ENCODE results near the gene UNC5A.
"Not testable (repeated sequence)": the region's sequence is repeated elsewhere in the genome, so short reads cannot be mapped to it uniquely, and the experiment has no call there.

The UNC5A gene

GRCh38 chr5:176866707-176867310 lies 56.5 kb downstream of the UNC5A start:
- DNase-seq, result no peak

GRCh38 chr5:176868126-176868525 lies 57.8 kb downstream of the UNC5A start:
- no peak for DNase-seq

- no peak for DNase-seq
These were observed 58.4 kb downstream of the UNC5A start for GRCh38 chr5:176868731-176869130.

- DNase-seq, result no peak
These were observed 59.2 kb downstream of the UNC5A start for GRCh38 chr5:176869501-176870109.

- DNase-seq, result no peak
These were observed 59.8 kb downstream of the UNC5A start for GRCh38 chr5:176870110-176870591.

- DNase-seq, result not testable (repeated sequence)
These were observed 60.3 kb downstream of the UNC5A start for GRCh38 chr5:176870644-176871043.

GRCh38 chr5:176872586-176872985 lies 62.2 kb downstream of the UNC5A start:
- not testable (repeated sequence) for DNase-seq

GRCh38 chr5:176873011-176873410 lies 62.7 kb downstream of the UNC5A start:
- DNase-seq, result not testable (repeated sequence)

GRCh38 chr5:176873541-176874172 lies 63.3 kb downstream of the UNC5A start:
- no peak for DNase-seq

GRCh38 chr5:176874198-176874780 lies 63.9 kb downstream of the UNC5A start:
- DNase-seq, result no peak

GRCh38 chr5:176875014-176875550 lies 64.7 kb downstream of the UNC5A start:
- DNase-seq, result no peak

- no peak for DNase-seq
These were observed 65.6 kb downstream of the UNC5A start for GRCh38 chr5:176875783-176876505.

GRCh38 chr5:176876506-176877431 lies 66.4 kb downstream of the UNC5A start:
- DNase-seq, result no peak

- no peak for DNase-seq
These were observed 67.5 kb downstream of the UNC5A start for GRCh38 chr5:176877793-176878331.

- DNase-seq, result no peak
These were observed 68.1 kb downstream of the UNC5A start for GRCh38 chr5:176878463-176878862.

- no peak for DNase-seq
These were observed 68.7 kb downstream of the UNC5A start for GRCh38 chr5:176878906-176879662.

GRCh38 chr5:176879663-176880361 lies 69.5 kb downstream of the UNC5A start:
- DNase-seq, result no peak

GRCh38 chr5:176880366-176881020 lies 70.1 kb downstream of the UNC5A start:
- DNase-seq, result no peak

- no peak for DNase-seq
These were observed 70.8 kb downstream of the UNC5A start for GRCh38 chr5:176881021-176881749.

Data from activated CD4-positive, alpha-beta T cell treated with anti-CD3 and anti-CD28 coated beads, Interleukin-10, Interleukin-2, amounts not matched to agents 100 ng/mL and 50 ng/mL, durations not matched to agents 16 hours and 8 hours (primary cell).